SH-SY5Y (cell line): ENCODE measurements around the gene DLG1.

Experiments used
- GATA2 ChIP-seq: IDR thresholded peaks from 2 replicates; pipeline ENCODE4 v1.6.1; 2011; ENCODE audit warnings: mild to moderate bottlenecking, low read depth, low read length
- GATA3 ChIP-seq: IDR thresholded peaks from 2 replicates; pipeline ENCODE4 v1.6.1; 2011; ENCODE audit warnings: low read depth, mild to moderate bottlenecking, low read length, moderate library complexity

- TF ChIP-seq GATA2 (no peak), GATA3 (no peak)
These were observed 268.8 kb downstream of the DLG1 start, which contains the start of gene MELTF for GRCh38 chr3:197029511-197030167.
